HG03103 (cell line): ENCODE results near the gene PSD2.
A peak's percentile ranks its signal among the peaks of the same experiment; 100 is the strongest.

ENCODE experiments used
- ATAC-seq: cut with Tn5 transposase; IDR thresholded peaks from one replicate; pipeline ENCODE4 v1.9.1; 2021; ENCODE audit warnings: low read depth; ENCODE audit not compliant: unreplicated experiment

PSD2 gene

GRCh38 chr5:139835656-139836055 is 40.0 kb downstream of the PSD2 start:
- no peak for ATAC-seq

- no peak for ATAC-seq
Measured at GRCh38 chr5:139836469-139837208, 41.0 kb downstream of the PSD2 start.

DNA sequence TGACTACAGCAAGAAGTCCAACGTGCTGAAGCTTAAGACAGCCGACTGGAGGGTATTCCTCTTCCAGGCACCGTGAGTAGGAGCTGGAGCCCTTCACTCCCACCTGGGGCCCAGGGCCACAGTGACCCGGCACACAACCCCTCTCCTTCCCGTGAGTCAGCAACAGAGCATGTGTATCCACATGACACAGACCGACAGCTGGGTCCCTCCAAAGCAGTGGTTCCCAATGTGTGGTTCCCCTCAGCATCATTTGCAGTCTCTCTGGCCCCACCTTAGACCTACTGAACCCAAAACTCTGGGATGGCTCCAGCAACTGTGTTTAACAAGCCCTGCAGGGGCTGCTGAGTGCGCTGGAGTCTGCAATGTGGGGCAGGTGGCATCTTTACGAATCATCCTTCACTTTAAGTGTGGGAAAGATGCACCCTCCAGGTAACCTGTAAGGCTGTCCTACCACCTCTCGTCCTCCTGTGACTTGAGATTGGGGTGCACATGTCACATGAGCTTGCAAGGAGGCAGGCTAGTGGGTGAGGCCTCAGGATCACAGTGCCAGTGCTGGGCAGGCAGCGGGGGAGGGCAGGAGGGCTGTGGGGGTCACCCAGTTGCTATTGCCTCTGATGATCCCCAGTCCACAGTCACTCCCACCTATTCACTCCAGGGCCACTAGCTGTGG is 42.2 kb downstream of the PSD2 start:
- no peak for ATAC-seq

DNA sequence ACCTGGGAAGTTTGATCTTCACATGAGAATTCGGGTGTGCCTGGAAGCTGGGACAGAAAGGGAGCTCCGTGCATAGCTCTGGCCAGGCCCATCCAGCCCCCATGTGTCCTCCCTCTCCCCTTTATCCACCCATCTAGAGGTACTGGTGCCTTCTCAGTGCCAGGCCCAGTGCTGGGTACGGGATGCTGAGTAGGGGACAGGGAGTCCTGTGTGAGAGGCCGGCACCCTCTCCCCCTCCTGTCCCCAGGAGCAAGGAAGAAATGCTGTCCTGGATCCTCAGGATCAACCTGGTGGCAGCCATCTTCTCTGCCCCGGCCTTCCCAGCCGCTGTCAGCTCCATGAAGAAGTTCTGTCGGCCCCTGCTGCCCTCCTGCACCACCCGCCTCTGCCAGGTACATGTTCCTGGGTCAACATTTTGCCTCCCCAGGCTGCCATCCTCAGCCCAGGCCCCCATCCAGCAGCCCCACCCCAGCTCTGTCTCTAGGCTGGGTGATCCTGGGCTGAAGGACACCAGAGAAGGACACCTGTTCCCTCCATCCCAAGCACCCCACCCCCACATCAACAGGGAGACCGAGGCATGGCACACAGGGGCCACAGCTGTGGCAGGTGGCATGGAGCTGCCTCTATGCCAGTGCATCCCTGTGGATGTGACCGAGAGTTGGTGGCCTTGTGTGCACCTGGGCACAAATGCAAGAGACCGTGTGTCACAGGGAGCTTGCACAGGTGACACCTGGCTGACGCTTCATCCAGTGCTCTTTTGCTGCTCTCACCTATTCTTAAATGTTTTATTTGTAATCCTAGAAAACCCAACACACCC is 43.0 kb downstream of the PSD2 start:
- ATAC-seq, result no peak

GRCh38 chr5:139839232-139839815 is 43.7 kb downstream of the PSD2 start:
- no peak for ATAC-seq

- ATAC-seq, result no peak
Measured at GRCh38 chr5:139839918-139840317, 44.3 kb downstream of the PSD2 start.

DNA sequence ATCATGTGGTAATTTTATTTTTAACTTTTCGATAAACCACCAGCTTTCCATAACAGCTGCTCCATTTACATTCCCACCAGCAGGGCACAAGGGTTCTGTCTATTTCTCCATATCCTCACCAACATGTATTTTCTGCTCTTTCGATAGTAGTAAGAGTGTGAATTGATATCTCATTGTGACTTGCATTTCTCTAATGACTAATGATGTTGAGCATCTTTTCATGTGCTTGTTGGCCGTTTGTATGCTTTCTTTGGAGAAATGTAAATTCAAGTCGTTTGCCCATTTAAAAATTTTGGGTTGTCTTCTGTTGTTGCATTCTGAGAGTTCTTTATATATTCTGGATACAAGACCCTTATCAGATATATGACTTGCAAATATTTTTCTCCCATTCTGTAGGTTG is 45.9 kb downstream of the PSD2 start:
- no peak for ATAC-seq

GRCh38 chr5:139842321-139842720 is 46.7 kb downstream of the PSD2 start:
- ATAC-seq, result no peak

DNA sequence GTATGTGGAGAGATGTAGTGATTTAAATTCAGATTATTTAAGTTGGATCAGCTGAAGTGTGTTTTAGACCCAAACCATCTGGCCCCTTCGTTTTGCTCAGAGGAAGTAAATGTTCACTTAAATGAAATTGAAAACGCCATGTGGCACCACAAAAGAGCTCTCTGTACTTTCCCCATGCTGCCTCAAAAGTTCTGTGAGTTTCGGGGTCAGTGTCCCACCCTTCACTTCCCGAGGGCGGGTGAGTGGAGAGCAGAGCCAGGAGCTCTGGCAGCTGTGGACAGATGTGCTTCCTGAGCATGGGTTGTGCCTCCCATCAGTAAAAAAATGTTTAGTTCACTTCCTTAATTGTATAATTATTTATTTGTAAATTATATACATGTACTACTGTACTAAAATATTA is 48.4 kb downstream of the PSD2 start:
- ATAC-seq, result no peak

- ATAC-seq, result no peak
Measured at GRCh38 chr5:139844472-139845145, 49.0 kb downstream of the PSD2 start.

- ATAC-seq, result no peak
Measured at GRCh38 chr5:139845846-139846681, 50.5 kb downstream of the PSD2 start.

DNA sequence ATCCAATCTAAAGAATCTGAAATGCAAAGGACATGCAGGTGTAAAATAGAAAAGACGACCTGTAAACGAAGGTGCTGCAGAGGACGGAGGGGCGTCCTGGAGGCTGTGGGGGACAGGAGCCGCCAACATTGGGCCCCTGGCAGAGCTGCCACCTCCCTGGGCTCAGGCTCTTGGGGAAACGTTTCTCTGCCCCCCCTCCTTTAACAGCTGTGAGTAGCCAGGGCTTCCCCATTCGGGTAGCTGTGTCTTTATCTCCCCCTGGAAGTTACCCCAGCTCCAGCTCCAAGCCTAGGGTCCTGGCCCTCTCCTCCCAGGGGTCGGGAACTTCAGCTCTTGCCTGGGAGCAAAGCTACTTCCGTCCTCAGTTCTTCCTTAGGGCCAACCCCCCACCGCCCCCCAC is 51.5 kb downstream of the PSD2 start:
- no peak for ATAC-seq

- ATAC-seq, result peak; percentile 75
Measured at GRCh38 chr5:139847790-139848507, 52.3 kb downstream of the PSD2 start.

GRCh38 chr5:139848508-139849100 is 53.0 kb downstream of the PSD2 start:
- no peak for ATAC-seq

DNA sequence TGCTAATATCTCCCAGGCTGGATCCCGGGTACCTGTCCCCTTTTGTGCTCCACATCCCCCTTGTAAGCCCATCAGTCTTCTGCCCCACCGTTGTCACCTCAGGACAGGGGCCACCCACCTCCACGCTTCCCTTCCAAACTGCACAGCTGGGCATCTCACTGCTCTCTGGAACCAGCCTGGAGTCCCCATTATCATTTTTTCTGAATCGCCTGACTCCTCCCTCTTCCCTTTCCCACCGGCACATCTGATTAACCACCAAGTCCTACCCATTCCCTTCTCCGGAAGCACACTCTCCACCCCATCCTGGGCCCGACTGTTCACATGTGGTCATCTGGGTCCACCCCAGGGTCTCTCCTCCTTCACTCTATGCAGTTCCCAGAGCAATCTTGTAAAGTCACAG is 53.9 kb downstream of the PSD2 start:
- ATAC-seq, result no peak

GRCh38 chr5:139849942-139850341 is 54.3 kb downstream of the PSD2 start:
- ATAC-seq, result no peak

DNA sequence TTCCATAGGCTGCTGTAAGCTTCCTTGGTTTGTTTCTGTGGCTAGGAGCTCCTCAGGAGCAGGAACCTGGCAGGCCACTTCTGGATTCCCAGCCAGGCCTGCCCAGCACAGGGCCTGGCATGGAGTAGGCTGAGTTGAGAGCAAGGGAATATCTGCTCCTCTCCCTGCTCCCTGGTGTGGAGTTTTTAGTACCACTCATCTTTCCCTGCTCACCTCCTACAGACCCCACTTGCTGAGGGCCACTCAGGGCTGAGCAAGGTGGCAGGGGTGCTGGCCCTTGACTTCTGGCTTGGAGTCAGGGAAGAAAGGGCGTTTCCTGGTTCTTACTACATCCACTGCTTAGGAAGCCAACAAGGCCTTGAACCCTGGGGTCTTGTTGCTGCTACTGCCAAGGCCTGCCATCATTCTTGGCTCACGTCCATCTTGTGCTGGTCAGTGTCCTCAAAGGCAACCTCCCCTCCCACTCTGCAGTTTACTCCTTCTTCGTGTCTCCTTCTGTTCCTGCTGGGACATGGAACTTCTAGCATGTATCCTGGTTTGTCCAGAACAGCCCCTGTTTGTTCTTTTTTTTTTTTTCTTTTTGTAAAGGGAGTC is 54.9 kb downstream of the PSD2 start:
- no peak for ATAC-seq

GRCh38 chr5:139851558-139851957 is 56.0 kb downstream of the PSD2 start:
- no peak for ATAC-seq
